ENCODE results near the gene TPSG1. TPM values are rescaled to one million over a fixed set of nuclear protein-coding genes. Genes with fewer than 3 reads are reported as not detected.

Gene TPSG1
- total and polyA plus RNA-seq, 2 experiments from 2014 or later = not detected

GRCh38 chr16:1182950-1183907, 41.8 kb downstream of the TPSG1 start:
- H3K4me1 ChIP-seq (ENCODE audit: insufficient read depth) = no peaks in the 10 kb centered on the region
- no peak overlapping the region for H3K4me3 ChIP-seq
- DNase-seq = peak; percentile 72
- H3K36me3 ChIP-seq (ENCODE audit: low read depth) = no peaks in the 10 kb centered on the region
- no peaks in the 10 kb centered on the region for H4K20me1 ChIP-seq (ENCODE audit: insufficient read depth)
- WGBS, 2 experiments (ENCODE audit: low coverage in 1 of 2, low lambda C conversion rate in 2 of 2, missing lambda C conversion rate in 2 of 2) = 31 to 36% methylated on average over 35 to 44 of the region's 45 CpGs
- H3F3A ChIP-seq (ENCODE audit: insufficient read depth) = no peaks in the 10 kb centered on the region
- no peak overlapping the region for H3K27ac ChIP-seq
- H2AFZ ChIP-seq = no peak overlapping the region
- TF ChIP-seq EZH2 (IDR thresholded peaks at IDR 0.05; ENCODE audit: insufficient read depth, poor library complexity, severe bottlenecking) = no peak
- no peak for TF ChIP-seq EZH2phosphoT487 (IDR thresholded peaks at IDR 0.05; ENCODE audit: insufficient read depth, low read depth)
- H3K9me3 ChIP-seq (ENCODE audit: low read depth) = no peaks in the 10 kb centered on the region
- H3K4me2 ChIP-seq (ENCODE audit: unreplicated experiment) = no peak overlapping the region
- no peaks in the 10 kb centered on the region for H3K79me2 ChIP-seq (ENCODE audit: insufficient read depth)
- no peak overlapping the region for H3K9ac ChIP-seq
- no peaks in the 10 kb centered on the region for H3K27me3 ChIP-seq (replicated peaks; ENCODE audit: insufficient read depth)
- H3K9me2 ChIP-seq (ENCODE audit: insufficient read depth) = no peaks in the 10 kb centered on the region
- in situ Hi-C loops (cut with MboI) = no loop called here

- in situ Hi-C loops (cut with MboI) = no loop called here
- no peaks in the 10 kb centered on the region for H3K27me3 ChIP-seq (replicated peaks; ENCODE audit: insufficient read depth)
- H3K9me2 ChIP-seq (ENCODE audit: insufficient read depth) = no peaks in the 10 kb centered on the region
- no peak overlapping the region; the same call in 1 of the 2 replicates for H3K9ac ChIP-seq
- no peak overlapping the region for H3K27ac ChIP-seq
- H4K20me1 ChIP-seq (ENCODE audit: insufficient read depth) = no peaks in the 10 kb centered on the region
- H2AFZ ChIP-seq = no peak overlapping the region; the same call in 1 of the 2 replicates
- no peaks in the 10 kb centered on the region for H3K4me1 ChIP-seq (ENCODE audit: insufficient read depth)
- no peaks in the 10 kb centered on the region for H3K9me3 ChIP-seq (ENCODE audit: low read depth)
- H3K4me3 ChIP-seq = no peak overlapping the region
- H3K36me3 ChIP-seq (ENCODE audit: low read depth) = no peaks in the 10 kb centered on the region
- WGBS, 2 experiments (ENCODE audit: low coverage in 1 of 2, low lambda C conversion rate in 2 of 2, missing lambda C conversion rate in 2 of 2) = 1 to 17% methylated on average over 8 to 16 of the region's 19 CpGs
- no peaks in the 10 kb centered on the region for H3F3A ChIP-seq (ENCODE audit: insufficient read depth)
- peak overlapping the region; percentile 30 for H3K4me2 ChIP-seq (ENCODE audit: unreplicated experiment)
- DNase-seq = peak; percentile 73
- H3K79me2 ChIP-seq (ENCODE audit: insufficient read depth) = no peaks in the 10 kb centered on the region
- TF ChIP-seq EZH2 (IDR thresholded peaks at IDR 0.05; ENCODE audit: insufficient read depth, poor library complexity, severe bottlenecking) (no peak), EZH2phosphoT487 (IDR thresholded peaks at IDR 0.05; ENCODE audit: insufficient read depth, low read depth) (no peak)
Observed at GRCh38 chr16:1182316-1182671, 42.8 kb downstream of the TPSG1 start.

GRCh38 chr16:1181404-1182315, 43.4 kb downstream of the TPSG1 start:
- Histone ChIP-seq H3K36me3 (ENCODE audit: low read depth) (no peaks in the 10 kb centered on the region), H3K9ac (no peak overlapping the region), H3K9me2 (ENCODE audit: insufficient read depth) (no peaks in the 10 kb centered on the region), H3K27me3 (replicated peaks; ENCODE audit: insufficient read depth) (no peaks in the 10 kb centered on the region), H3K9me3 (ENCODE audit: low read depth) (no peaks in the 10 kb centered on the region), H2AFZ (no peak overlapping the region; the same call in 1 of the 2 replicates), H3K79me2 (ENCODE audit: insufficient read depth) (no peaks in the 10 kb centered on the region), H3K27ac (no peak overlapping the region), H3K4me3 (no peak overlapping the region), H4K20me1 (ENCODE audit: insufficient read depth) (no peaks in the 10 kb centered on the region), H3K4me2 (ENCODE audit: unreplicated experiment) (peak overlapping the region; percentile 30), H3F3A (ENCODE audit: insufficient read depth) (no peaks in the 10 kb centered on the region), H3K4me1 (ENCODE audit: insufficient read depth) (no peaks in the 10 kb centered on the region)
- 57 to 64% methylated on average over 35 to 37 of the region's 39 CpGs for WGBS, 2 experiments (ENCODE audit: low coverage in 1 of 2, low lambda C conversion rate in 2 of 2, missing lambda C conversion rate in 2 of 2)
- in situ Hi-C loops (cut with MboI) = no loop called here
- TF ChIP-seq EZH2phosphoT487 (IDR thresholded peaks at IDR 0.05; ENCODE audit: insufficient read depth, low read depth) = no peak
- TF ChIP-seq EZH2 (IDR thresholded peaks at IDR 0.05; ENCODE audit: insufficient read depth, poor library complexity, severe bottlenecking) = no peak
- no peak for DNase-seq

All from GM23248 (cell line).